ENCODE measurements around the gene SNED1. TPM values are rescaled to one million over a fixed set of nuclear protein-coding genes. Genes with fewer than 3 reads are reported as not detected.

The SNED1 gene
- total and polyA plus RNA-seq, 9 of the 15 experiments (the other 6 are each of a cell fraction or from before 2014, with no cell fraction given), result 0.03 to 0.07 (median 0.05) TPM; not detected in 5

- H3K27ac ChIP-seq (ENCODE audit: extremely low read depth, low read depth, low read length), result no peak overlapping the region
- ATAC-seq (no peak), FAIRE-seq (no peak), DNase-seq (ENCODE audit: extremely low read depth in 1 of 4, low spot score in 3 of 4) (no peak)
- CTCF ChIA-PET (ENCODE audit: low intra/inter-chr PET ratio), result no interaction called here
- H3K4me3 ChIP-seq, result no peak overlapping the region
- in situ Hi-C loops (cut with MboI) (no loop called here), intact Hi-C loops (cut with micrococcal nuclease) (no loop called here)
- no peak overlapping the region for H2AFZ ChIP-seq (ENCODE audit: low read depth, low read length)
- H3K9ac ChIP-seq (ENCODE audit: insufficient read depth in 1 of 2, low read depth in 2 of 2, low read length in 2 of 2), result no peak overlapping the region
- H3K79me2 ChIP-seq (ENCODE audit: control insufficient read depth, insufficient read depth, low read length), result no peaks in the 10 kb centered on the region
- no peaks in the 10 kb centered on the region for H3K36me3 ChIP-seq (ENCODE audit: control insufficient read depth, insufficient read depth, low read length)
- WGBS (ENCODE audit: insufficient coverage, low coverage, missing lambda C conversion rate), result 8% methylated on average over 19 of the region's 20 CpGs
- BruUV-seq (replicated peaks), result no TSS peak
- H3K9me1 ChIP-seq (ENCODE audit: control insufficient read depth, insufficient read depth, low read length), result no peaks in the 10 kb centered on the region
- H3K27me3 ChIP-seq (ENCODE audit: control insufficient read depth in 2 of 2, insufficient read depth in 2 of 2, low read length in 2 of 2), result peaks cover 0 to 26% of the 10 kb centered on the region in 2 experiments; a peak in 3 of 5 replicates
- no peaks in the 10 kb centered on the region; a peak in 1 of 5 replicates for H3K4me1 ChIP-seq (replicated peaks in 1 of 2; ENCODE audit: control insufficient read depth in 2 of 2, insufficient read depth in 2 of 2, low read length in 2 of 2)
- POLR2A ChIA-PET, result no interaction called here
- H4K20me1 ChIP-seq (replicated peaks; ENCODE audit: control insufficient read depth, insufficient read depth, low read length), result no peaks in the 10 kb centered on the region
- H3K9me3 ChIP-seq (replicated peaks; ENCODE audit: control insufficient read depth, insufficient read depth, low read depth, low read length), result no peaks in the 10 kb centered on the region
- H3K4me2 ChIP-seq (ENCODE audit: insufficient read depth, low read length), result no peak overlapping the region
- no peak for TF ChIP-seq HOXB6 (CRISPR knock-in tag; IDR thresholded peaks at IDR 0.05; ENCODE audit: borderline replicate concordance)
- TF ChIP-seq MLLT1 (IDR thresholded peaks at IDR 0.05), result no peak
- TF ChIP-seq, protein P1, sequence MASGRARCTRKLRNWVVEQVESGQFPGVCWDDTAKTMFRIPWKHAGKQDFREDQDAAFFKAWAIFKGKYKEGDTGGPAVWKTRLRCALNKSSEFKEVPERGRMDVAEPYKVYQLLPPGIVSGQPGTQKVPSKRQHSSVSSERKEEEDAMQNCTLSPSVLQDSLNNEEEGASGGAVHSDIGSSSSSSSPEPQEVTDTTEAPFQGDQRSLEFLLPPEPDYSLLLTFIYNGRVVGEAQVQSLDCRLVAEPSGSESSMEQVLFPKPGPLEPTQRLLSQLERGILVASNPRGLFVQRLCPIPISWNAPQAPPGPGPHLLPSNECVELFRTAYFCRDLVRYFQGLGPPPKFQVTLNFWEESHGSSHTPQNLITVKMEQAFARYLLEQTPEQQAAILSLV (tag; IDR thresholded peaks at IDR 0.05), result no peak
- no peak for TF ChIP-seq HSF4 (CRISPR knock-in tag; IDR thresholded peaks at IDR 0.05; ENCODE audit: borderline replicate concordance)
- TF ChIP-seq FOSL1 (tag; conservative IDR thresholded peaks at IDR 0.05), result no peak
- TF ChIP-seq ZBTB40 (IDR thresholded peaks at IDR 0.05), result no peak
- no peak for TF ChIP-seq ZBTB40 (CRISPR knock-in tag; IDR thresholded peaks at IDR 0.05)
- TF ChIP-seq, protein P2, sequence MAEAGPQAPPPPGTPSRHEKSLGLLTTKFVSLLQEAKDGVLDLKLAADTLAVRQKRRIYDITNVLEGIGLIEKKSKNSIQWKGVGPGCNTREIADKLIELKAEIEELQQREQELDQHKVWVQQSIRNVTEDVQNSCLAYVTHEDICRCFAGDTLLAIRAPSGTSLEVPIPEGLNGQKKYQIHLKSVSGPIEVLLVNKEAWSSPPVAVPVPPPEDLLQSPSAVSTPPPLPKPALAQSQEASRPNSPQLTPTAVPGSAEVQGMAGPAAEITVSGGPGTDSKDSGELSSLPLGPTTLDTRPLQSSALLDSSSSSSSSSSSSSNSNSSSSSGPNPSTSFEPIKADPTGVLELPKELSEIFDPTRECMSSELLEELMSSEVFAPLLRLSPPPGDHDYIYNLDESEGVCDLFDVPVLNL (CRISPR knock-in tag; IDR thresholded peaks at IDR 0.05; ENCODE audit: low read depth), result no peak
Measured at GRCh38 chr2:241019441-241020139, 21.2 kb downstream of the SNED1 start.
